GM23338 (cell line): ENCODE results near the gene SLC66A1. TPM values are rescaled to one million over a fixed set of nuclear protein-coding genes. Genes with fewer than 3 reads are reported as not detected.
A peak's percentile ranks its signal among the peaks of the same experiment; 100 is the strongest.

Source experiments
- ATAC-seq: fragments of 200-7000 bp; cut with Tn5 transposase; 3 replicates; pipeline ENCODE4 v1.9.1; 2020
- DNase-seq: peaks from one replicate; pipeline ENCODE4 v3.0.0-alpha.2; 2015; ENCODE audit warnings: low spot score
- H2AFZ ChIP-seq: fragments of 200-600 bp; sonication (generic); 2 replicates; pipeline ENCODE4 v1.8.0; 2016; ENCODE audit warnings: antibody characterized with exemption, mild to moderate bottlenecking, moderate library complexity
- H3F3A ChIP-seq: fragments of 200-600 bp; sonication (generic); replicated peaks from 2 replicates; pipeline ENCODE4 v1.8.0; 2017; ENCODE audit warnings: antibody characterized with exemption, mixed run types, low read depth
- H3K27ac ChIP-seq: fragments of 200-600 bp; sonication (generic); 2 replicates; pipeline ENCODE4 v1.6.1; 2016; ENCODE audit warnings: low read depth
- H3K27me3 ChIP-seq: fragments of 200-600 bp; sonication (generic); 2 replicates; pipeline ENCODE4 v1.8.0; 2016; ENCODE audit warnings: mild to moderate bottlenecking, mixed run types, moderate library complexity; ENCODE audit not compliant: insufficient read depth
- H3K36me3 ChIP-seq: fragments of 200-600 bp; sonication (generic); 2 replicates; pipeline ENCODE4 v1.8.0; 2016; ENCODE audit warnings: mild to moderate bottlenecking; ENCODE audit not compliant: insufficient read depth
- H3K4me1 ChIP-seq: fragments of 200-600 bp; sonication (generic); 2 replicates; pipeline ENCODE4 v1.8.0; 2016; ENCODE audit warnings: mild to moderate bottlenecking, moderate library complexity; ENCODE audit not compliant: insufficient read depth
- H3K4me2 ChIP-seq: fragments of 200-600 bp; sonication (generic); 2 replicates; pipeline ENCODE4 v1.7.1; 2017; ENCODE audit warnings: mixed run types
- H3K4me3 ChIP-seq: fragments of 200-600 bp; sonication (generic); 2 replicates; pipeline ENCODE4 v1.6.1; 2016; ENCODE audit warnings: mixed run types
- H3K79me2 ChIP-seq: fragments of 200-600 bp; sonication (generic); replicated peaks from 2 replicates; pipeline ENCODE4 v1.8.0; 2017; ENCODE audit warnings: mild to moderate bottlenecking; ENCODE audit not compliant: insufficient read depth
- H3K9me2 ChIP-seq: fragments of 200-600 bp; sonication (generic); 2 replicates; pipeline ENCODE4 v1.8.0; 2017; ENCODE audit not compliant: insufficient read depth
- H4K20me1 ChIP-seq: fragments of 200-600 bp; sonication (generic); replicated peaks from 2 replicates; pipeline ENCODE4 v1.8.0; 2017; ENCODE audit warnings: mild to moderate bottlenecking; ENCODE audit not compliant: insufficient read depth
- H3K27ac Mint-ChIP-seq: 2 replicates; pipeline ENCODE4 v1.8.0; 2020; ENCODE audit warnings: inconsistent platforms, mild to moderate bottlenecking, moderate library complexity, mixed read lengths
- H3K27me3 Mint-ChIP-seq: 3 replicates; pipeline ENCODE4 v1.8.0; 2022; ENCODE audit warnings: low read depth, mild to moderate bottlenecking, moderate library complexity, mixed read lengths, inconsistent platforms; ENCODE audit not compliant: insufficient read depth, poor library complexity
- H3K36me3 Mint-ChIP-seq: 3 replicates; pipeline ENCODE4 v1.8.0; 2021; ENCODE audit warnings: low read depth, mild to moderate bottlenecking, inconsistent platforms, moderate library complexity, mixed read lengths
- H3K4me1 Mint-ChIP-seq: 3 replicates; pipeline ENCODE4 v1.8.0; 2020; ENCODE audit warnings: mild to moderate bottlenecking, inconsistent platforms, mixed read lengths
- H3K4me3 Mint-ChIP-seq: 3 replicates; pipeline ENCODE4 v1.8.0; 2021; ENCODE audit warnings: moderate library complexity, mild to moderate bottlenecking, inconsistent platforms, mixed read lengths
- H3K9me3 Mint-ChIP-seq: 3 replicates; pipeline ENCODE4 v1.8.0; 2020; ENCODE audit warnings: moderate library complexity, mild to moderate bottlenecking, inconsistent platforms, mixed read lengths
- EZH2 ChIP-seq: fragments of 200-600 bp; sonication (generic); IDR thresholded peaks from one replicate; pipeline ENCODE4 v1.8.0; 2017; ENCODE audit warnings: antibody characterized with exemption, mild to moderate bottlenecking, low read depth; ENCODE audit not compliant: unreplicated experiment
- EZH2phosphoT487 ChIP-seq: fragments of 200-600 bp; sonication (generic); IDR thresholded peaks from one replicate; pipeline ENCODE4 v1.8.1; 2018; ENCODE audit warnings: antibody characterized with exemption; ENCODE audit not compliant: unreplicated experiment
- JUNB ChIP-seq: IDR thresholded peaks from one replicate; pipeline ENCODE4 v1.6.1; 2016; ENCODE audit warnings: antibody characterized with exemption; ENCODE audit not compliant: unreplicated experiment
- NANOG ChIP-seq: IDR thresholded peaks from 2 replicates; pipeline ENCODE4 v1.6.1; 2016; ENCODE audit warnings: antibody characterized with exemption, borderline replicate concordance
- POLR2AphosphoS5 ChIP-seq: IDR thresholded peaks from 2 replicates; pipeline ENCODE4 v1.6.1; 2016; ENCODE audit warnings: antibody characterized with exemption, low read depth
- STAT1 ChIP-seq: IDR thresholded peaks from one replicate; pipeline ENCODE4 v1.6.1; 2016; ENCODE audit warnings: antibody characterized with exemption; ENCODE audit not compliant: unreplicated experiment
- ZNF114 ChIP-seq: fragments of 250-450 bp; sonication (Bioruptor Pico); IDR thresholded peaks from 2 replicates; pipeline ENCODE4 v1.5.0; 2020; ENCODE audit warnings: mild to moderate bottlenecking, moderate library complexity
- ZNF331 ChIP-seq: fragments of 250-450 bp; sonication (Bioruptor Pico); IDR thresholded peaks from 2 replicates; pipeline ENCODE4 v1.5.0; 2020; ENCODE audit warnings: low read depth, mild to moderate bottlenecking, moderate library complexity
- polyA plus RNA-seq: library from polyadenylated mRNA; unstranded; fragments of >200 nt; fragmentation: Nextera tagmentation; extraction: Ambion mirVana; gene quantifications from 2 replicates; pipeline ENCODE4 v1.2.1, GENCODE V29; 2016
- total RNA-seq: library from RNA; depleted of rRNA; stranded (reverse); fragments of >200 nt; shearing (Covaris generic); gene quantifications from 2 replicates; pipeline ENCODE4 v1.2.3, GENCODE V29; 2014
- TF ChIP-seq, protein P1 (sequence below): IDR thresholded peaks from one replicate; pipeline ENCODE4 v1.6.1; 2018; ENCODE audit warnings: antibody characterized with exemption; ENCODE audit not compliant: unreplicated experiment
- TF ChIP-seq, protein P2 (sequence below): IDR thresholded peaks from 2 replicates; pipeline ENCODE4 v1.6.1; 2016; ENCODE audit warnings: antibody characterized with exemption
- TF ChIP-seq, protein P3 (sequence below): fragments of 250-450 bp; sonication (Bioruptor Pico); IDR thresholded peaks from 2 replicates; pipeline ENCODE4 v1.5.0; 2020; ENCODE audit warnings: mild to moderate bottlenecking, moderate library complexity
- TF ChIP-seq, protein P4 (sequence below), 2 experiments: fragments of 200-600 bp in 1 of 2; sonication (generic) in 1 of 2; conservative IDR thresholded peaks; 2 replicates each; pipeline versions ENCODE4 v1.5.1 to v1.6.1; 2016 to 2017; ENCODE audit warnings: antibody characterized with exemption in 2 of 2, low read depth in 2 of 2, mild to moderate bottlenecking in 2 of 2, moderate library complexity in 1 of 2

The SLC66A1 gene
- total and polyA plus RNA-seq, 2 experiments from 2014 or later: 6.9 to 19.7 TPM

DNA sequence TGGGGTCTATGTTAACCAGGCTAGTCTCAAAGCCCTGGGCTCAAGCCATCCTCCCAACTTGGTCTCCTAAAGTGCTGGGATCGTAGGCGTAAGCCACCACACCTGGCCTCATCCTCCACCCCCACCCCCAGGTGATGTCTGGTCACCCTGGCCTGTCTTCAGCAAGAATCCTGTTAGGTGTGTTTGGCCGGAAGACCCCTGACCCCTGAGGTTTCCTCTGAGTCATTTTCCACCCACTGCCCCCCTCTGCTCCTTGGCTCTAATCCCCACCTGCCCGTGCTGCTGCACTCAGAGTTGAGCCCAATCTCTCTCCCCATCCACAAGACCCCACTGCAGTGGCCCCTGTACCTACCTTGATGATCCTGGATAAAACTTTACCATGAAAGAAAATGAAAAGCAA is 25.2 kb downstream of the SLC66A1 start:
- H3K4me2 ChIP-seq: peak overlapping the region; percentile 79; the same call in 1 of the 2 replicates

More for the DNA sequence above, 25.2 kb downstream of the SLC66A1 start:
- H3K4me3 Mint-ChIP-seq: no peak overlapping the region
- H4K20me1 ChIP-seq: no peaks in the 10 kb centered on the region; the same call in 1 of the 2 replicates
- DNase-seq (no peak), ATAC-seq (no peak)
- no peaks in the 10 kb centered on the region for H3K9me2 ChIP-seq
- H3K36me3 Mint-ChIP-seq: peaks cover 27% of the 10 kb centered on the region
- peaks cover 39% of the 10 kb centered on the region for H3K4me1 Mint-ChIP-seq
- H3K27me3 Mint-ChIP-seq: peaks cover 33% of the 10 kb centered on the region
- H3F3A ChIP-seq: peaks cover 21% of the 10 kb centered on the region
- H3K9me3 Mint-ChIP-seq: no peaks in the 10 kb centered on the region
- H3K4me1 ChIP-seq: peaks cover 11% of the 10 kb centered on the region
- H2AFZ ChIP-seq: no peak overlapping the region
- H3K4me3 ChIP-seq: no peak overlapping the region
- no peak for TF ChIP-seq JUNB
- no peak for TF ChIP-seq EZH2phosphoT487
- TF ChIP-seq, protein P1, sequence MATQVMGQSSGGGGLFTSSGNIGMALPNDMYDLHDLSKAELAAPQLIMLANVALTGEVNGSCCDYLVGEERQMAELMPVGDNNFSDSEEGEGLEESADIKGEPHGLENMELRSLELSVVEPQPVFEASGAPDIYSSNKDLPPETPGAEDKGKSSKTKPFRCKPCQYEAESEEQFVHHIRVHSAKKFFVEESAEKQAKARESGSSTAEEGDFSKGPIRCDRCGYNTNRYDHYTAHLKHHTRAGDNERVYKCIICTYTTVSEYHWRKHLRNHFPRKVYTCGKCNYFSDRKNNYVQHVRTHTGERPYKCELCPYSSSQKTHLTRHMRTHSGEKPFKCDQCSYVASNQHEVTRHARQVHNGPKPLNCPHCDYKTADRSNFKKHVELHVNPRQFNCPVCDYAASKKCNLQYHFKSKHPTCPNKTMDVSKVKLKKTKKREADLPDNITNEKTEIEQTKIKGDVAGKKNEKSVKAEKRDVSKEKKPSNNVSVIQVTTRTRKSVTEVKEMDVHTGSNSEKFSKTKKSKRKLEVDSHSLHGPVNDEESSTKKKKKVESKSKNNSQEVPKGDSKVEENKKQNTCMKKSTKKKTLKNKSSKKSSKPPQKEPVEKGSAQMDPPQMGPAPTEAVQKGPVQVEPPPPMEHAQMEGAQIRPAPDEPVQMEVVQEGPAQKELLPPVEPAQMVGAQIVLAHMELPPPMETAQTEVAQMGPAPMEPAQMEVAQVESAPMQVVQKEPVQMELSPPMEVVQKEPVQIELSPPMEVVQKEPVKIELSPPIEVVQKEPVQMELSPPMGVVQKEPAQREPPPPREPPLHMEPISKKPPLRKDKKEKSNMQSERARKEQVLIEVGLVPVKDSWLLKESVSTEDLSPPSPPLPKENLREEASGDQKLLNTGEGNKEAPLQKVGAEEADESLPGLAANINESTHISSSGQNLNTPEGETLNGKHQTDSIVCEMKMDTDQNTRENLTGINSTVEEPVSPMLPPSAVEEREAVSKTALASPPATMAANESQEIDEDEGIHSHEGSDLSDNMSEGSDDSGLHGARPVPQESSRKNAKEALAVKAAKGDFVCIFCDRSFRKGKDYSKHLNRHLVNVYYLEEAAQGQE: no peak
- TF ChIP-seq, protein P2, sequence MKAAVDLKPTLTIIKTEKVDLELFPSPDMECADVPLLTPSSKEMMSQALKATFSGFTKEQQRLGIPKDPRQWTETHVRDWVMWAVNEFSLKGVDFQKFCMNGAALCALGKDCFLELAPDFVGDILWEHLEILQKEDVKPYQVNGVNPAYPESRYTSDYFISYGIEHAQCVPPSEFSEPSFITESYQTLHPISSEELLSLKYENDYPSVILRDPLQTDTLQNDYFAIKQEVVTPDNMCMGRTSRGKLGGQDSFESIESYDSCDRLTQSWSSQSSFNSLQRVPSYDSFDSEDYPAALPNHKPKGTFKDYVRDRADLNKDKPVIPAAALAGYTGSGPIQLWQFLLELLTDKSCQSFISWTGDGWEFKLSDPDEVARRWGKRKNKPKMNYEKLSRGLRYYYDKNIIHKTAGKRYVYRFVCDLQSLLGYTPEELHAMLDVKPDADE: no peak
- no peak for TF ChIP-seq NANOG
- TF ChIP-seq EZH2: no peak
- TF ChIP-seq, protein P3, sequence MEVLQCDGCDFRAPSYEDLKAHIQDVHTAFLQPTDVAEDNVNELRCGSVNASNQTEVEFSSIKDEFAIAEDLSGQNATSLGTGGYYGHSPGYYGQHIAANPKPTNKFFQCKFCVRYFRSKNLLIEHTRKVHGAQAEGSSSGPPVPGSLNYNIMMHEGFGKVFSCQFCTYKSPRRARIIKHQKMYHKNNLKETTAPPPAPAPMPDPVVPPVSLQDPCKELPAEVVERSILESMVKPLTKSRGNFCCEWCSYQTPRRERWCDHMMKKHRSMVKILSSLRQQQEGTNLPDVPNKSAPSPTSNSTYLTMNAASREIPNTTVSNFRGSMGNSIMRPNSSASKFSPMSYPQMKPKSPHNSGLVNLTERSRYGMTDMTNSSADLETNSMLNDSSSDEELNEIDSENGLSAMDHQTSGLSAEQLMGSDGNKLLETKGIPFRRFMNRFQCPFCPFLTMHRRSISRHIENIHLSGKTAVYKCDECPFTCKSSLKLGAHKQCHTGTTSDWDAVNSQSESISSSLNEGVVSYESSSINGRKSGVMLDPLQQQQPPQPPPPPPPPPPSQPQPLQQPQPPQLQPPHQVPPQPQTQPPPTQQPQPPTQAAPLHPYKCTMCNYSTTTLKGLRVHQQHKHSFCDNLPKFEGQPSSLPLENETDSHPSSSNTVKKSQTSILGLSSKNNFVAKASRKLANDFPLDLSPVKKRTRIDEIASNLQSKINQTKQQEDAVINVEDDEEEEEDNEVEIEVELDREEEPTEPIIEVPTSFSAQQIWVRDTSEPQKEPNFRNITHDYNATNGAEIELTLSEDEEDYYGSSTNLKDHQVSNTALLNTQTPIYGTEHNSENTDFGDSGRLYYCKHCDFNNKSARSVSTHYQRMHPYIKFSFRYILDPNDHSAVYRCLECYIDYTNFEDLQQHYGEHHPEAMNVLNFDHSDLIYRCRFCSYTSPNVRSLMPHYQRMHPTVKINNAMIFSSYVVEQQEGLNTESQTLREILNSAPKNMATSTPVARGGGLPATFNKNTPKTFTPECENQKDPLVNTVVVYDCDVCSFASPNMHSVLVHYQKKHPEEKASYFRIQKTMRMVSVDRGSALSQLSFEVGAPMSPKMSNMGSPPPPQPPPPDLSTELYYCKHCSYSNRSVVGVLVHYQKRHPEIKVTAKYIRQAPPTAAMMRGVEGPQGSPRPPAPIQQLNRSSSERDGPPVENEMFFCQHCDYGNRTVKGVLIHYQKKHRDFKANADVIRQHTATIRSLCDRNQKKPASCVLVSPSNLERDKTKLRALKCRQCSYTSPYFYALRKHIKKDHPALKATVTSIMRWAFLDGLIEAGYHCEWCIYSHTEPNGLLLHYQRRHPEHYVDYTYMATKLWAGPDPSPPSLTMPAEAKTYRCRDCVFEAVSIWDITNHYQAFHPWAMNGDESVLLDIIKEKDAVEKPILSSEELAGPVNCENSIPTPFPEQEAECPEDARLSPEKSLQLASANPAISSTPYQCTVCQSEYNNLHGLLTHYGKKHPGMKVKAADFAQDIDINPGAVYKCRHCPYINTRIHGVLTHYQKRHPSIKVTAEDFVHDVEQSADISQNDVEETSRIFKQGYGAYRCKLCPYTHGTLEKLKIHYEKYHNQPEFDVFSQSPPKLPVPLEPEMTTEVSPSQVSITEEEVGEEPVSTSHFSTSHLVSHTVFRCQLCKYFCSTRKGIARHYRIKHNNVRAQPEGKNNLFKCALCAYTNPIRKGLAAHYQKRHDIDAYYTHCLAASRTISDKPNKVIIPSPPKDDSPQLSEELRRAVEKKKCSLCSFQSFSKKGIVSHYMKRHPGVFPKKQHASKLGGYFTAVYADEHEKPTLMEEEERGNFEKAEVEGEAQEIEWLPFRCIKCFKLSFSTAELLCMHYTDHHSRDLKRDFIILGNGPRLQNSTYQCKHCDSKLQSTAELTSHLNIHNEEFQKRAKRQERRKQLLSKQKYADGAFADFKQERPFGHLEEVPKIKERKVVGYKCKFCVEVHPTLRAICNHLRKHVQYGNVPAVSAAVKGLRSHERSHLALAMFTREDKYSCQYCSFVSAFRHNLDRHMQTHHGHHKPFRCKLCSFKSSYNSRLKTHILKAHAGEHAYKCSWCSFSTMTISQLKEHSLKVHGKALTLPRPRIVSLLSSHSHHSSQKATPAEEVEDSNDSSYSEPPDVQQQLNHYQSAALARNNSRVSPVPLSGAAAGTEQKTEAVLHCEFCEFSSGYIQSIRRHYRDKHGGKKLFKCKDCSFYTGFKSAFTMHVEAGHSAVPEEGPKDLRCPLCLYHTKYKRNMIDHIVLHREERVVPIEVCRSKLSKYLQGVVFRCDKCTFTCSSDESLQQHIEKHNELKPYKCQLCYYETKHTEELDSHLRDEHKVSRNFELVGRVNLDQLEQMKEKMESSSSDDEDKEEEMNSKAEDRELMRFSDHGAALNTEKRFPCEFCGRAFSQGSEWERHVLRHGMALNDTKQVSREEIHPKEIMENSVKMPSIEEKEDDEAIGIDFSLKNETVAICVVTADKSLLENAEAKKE (CRISPR knock-in tag): no peak
- TF ChIP-seq, protein P4, sequence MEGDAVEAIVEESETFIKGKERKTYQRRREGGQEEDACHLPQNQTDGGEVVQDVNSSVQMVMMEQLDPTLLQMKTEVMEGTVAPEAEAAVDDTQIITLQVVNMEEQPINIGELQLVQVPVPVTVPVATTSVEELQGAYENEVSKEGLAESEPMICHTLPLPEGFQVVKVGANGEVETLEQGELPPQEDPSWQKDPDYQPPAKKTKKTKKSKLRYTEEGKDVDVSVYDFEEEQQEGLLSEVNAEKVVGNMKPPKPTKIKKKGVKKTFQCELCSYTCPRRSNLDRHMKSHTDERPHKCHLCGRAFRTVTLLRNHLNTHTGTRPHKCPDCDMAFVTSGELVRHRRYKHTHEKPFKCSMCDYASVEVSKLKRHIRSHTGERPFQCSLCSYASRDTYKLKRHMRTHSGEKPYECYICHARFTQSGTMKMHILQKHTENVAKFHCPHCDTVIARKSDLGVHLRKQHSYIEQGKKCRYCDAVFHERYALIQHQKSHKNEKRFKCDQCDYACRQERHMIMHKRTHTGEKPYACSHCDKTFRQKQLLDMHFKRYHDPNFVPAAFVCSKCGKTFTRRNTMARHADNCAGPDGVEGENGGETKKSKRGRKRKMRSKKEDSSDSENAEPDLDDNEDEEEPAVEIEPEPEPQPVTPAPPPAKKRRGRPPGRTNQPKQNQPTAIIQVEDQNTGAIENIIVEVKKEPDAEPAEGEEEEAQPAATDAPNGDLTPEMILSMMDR (conservative IDR thresholded peaks at IDR 0.05; ENCODE audit: low read depth in 2 of 2): no peak
- no peak for TF ChIP-seq STAT1
- no peak; the same call in 1 of the 2 replicates for TF ChIP-seq POLR2AphosphoS5
- no peak for TF ChIP-seq ZNF331 (CRISPR knock-in tag)
- TF ChIP-seq ZNF114: no peak
- no peak overlapping the region; the same call in 1 of the 2 replicates for H3K27ac ChIP-seq
- no peaks in the 10 kb centered on the region for H3K36me3 ChIP-seq
- no peaks in the 10 kb centered on the region for H3K27me3 ChIP-seq
- peak overlapping the region; percentile 99 for H3K27ac Mint-ChIP-seq
- no peaks in the 10 kb centered on the region for H3K79me2 ChIP-seq
